Stimulated activated effector memory CD8-positive, alpha-beta T cell treated with anti-CD3 and anti-CD28 coated beads, Interleukin-12 subunit alpha, Interleukin-12 subunit beta, amount 100 ng/mL, for 72 hours (primary cell): ENCODE measurements around the gene GNPTAB.

Experiments used
- ATAC-seq: fragments of 150-1000 bp; cut with Tn5 transposase; 2 replicates; pipeline ENCODE4 v1.10.0; 2021
- DNase-seq, 2 donors: peaks; one replicate each; pipeline ENCODE4 v3.0.0; 2021 to 2022; ENCODE audit warnings: low spot score in 2 of 2
- H3K27ac Mint-ChIP-seq: one replicate; pipeline ENCODE4 v1.8.0; 2022; ENCODE audit warnings: mild to moderate bottlenecking, mixed read lengths
- H3K36me3 Mint-ChIP-seq: one replicate; pipeline ENCODE4 v1.8.0; 2022; ENCODE audit warnings: mild to moderate bottlenecking, mixed read lengths
- H3K4me1 Mint-ChIP-seq: one replicate; pipeline ENCODE4 v1.8.0; 2022; ENCODE audit warnings: mixed read lengths
- H3K4me3 Mint-ChIP-seq: one replicate; pipeline ENCODE4 v1.8.0; 2022; ENCODE audit warnings: mild to moderate bottlenecking, mixed read lengths
- H3K9me3 Mint-ChIP-seq: one replicate; pipeline ENCODE4 v1.8.0; 2022; ENCODE audit warnings: mixed read lengths

GNPTAB gene

GRCh38 chr12:101779200-101779599, 51.6 kb downstream of the GNPTAB start:
- DNase-seq (no peak), ATAC-seq (no peak)
- peak overlapping the region; percentile 71 for H3K27ac Mint-ChIP-seq
- H3K36me3 Mint-ChIP-seq, result peaks cover 81% of the 10 kb centered on the region
- H3K9me3 Mint-ChIP-seq, result no peaks in the 10 kb centered on the region
- peaks cover 45% of the 10 kb centered on the region for H3K4me1 Mint-ChIP-seq
- H3K4me3 Mint-ChIP-seq, result no peak overlapping the region

GRCh38 chr12:101777978-101778377, 52.8 kb downstream of the GNPTAB start:
- peaks cover 51% of the 10 kb centered on the region for H3K4me1 Mint-ChIP-seq
- peak overlapping the region; percentile 71 for H3K27ac Mint-ChIP-seq
- no peak overlapping the region for H3K4me3 Mint-ChIP-seq
- ATAC-seq (no peak), DNase-seq (no peak)
- H3K9me3 Mint-ChIP-seq, result no peaks in the 10 kb centered on the region
- peaks cover 81% of the 10 kb centered on the region for H3K36me3 Mint-ChIP-seq

- H3K4me1 Mint-ChIP-seq, result peaks cover 47% of the 10 kb centered on the region
- no peaks in the 10 kb centered on the region for H3K9me3 Mint-ChIP-seq
- H3K27ac Mint-ChIP-seq, result peak overlapping the region; percentile 71
- H3K4me3 Mint-ChIP-seq, result no peak overlapping the region
- peaks cover 80% of the 10 kb centered on the region for H3K36me3 Mint-ChIP-seq
- DNase-seq, result no peak
- ATAC-seq, result no peak
Observed at GRCh38 chr12:101777485-101777884, 53.3 kb downstream of the GNPTAB start.

- DNase-seq, result no peak
- peak overlapping the region; percentile 71 for H3K27ac Mint-ChIP-seq
- ATAC-seq, result no peak
- peaks cover 36% of the 10 kb centered on the region for H3K4me1 Mint-ChIP-seq
- H3K36me3 Mint-ChIP-seq, result peaks cover 92% of the 10 kb centered on the region
- no peaks in the 10 kb centered on the region for H3K9me3 Mint-ChIP-seq
- H3K4me3 Mint-ChIP-seq, result no peak overlapping the region
Observed at GRCh38 chr12:101775816-101776215, 54.9 kb downstream of the GNPTAB start.

GRCh38 chr12:101773650-101774162, 57.1 kb downstream of the GNPTAB start:
- ATAC-seq, result peak; percentile 81
- H3K4me3 Mint-ChIP-seq, result no peak overlapping the region
- H3K9me3 Mint-ChIP-seq, result no peaks in the 10 kb centered on the region
- peaks cover 95% of the 10 kb centered on the region for H3K36me3 Mint-ChIP-seq
- H3K4me1 Mint-ChIP-seq, result peaks cover 27% of the 10 kb centered on the region
- H3K27ac Mint-ChIP-seq, result no peak overlapping the region
- DNase-seq, result peak; percentile 46 to 77

GRCh38 chr12:101772012-101772775, 58.6 kb downstream of the GNPTAB start:
- peaks cover 21% of the 10 kb centered on the region for H3K4me1 Mint-ChIP-seq

GRCh38 chr12:101769865-101770264, 60.9 kb downstream of the GNPTAB start:
- Mint-ChIP-seq H3K36me3 (peaks cover 98% of the 10 kb centered on the region), H3K27ac (no peak overlapping the region), H3K4me3 (no peak overlapping the region), H3K9me3 (no peaks in the 10 kb centered on the region), H3K4me1 (peaks cover 18% of the 10 kb centered on the region)
- DNase-seq (no peak), ATAC-seq (no peak)

More at GRCh38 chr12:101772012-101772775, 58.6 kb downstream of the GNPTAB start:
- no peak for DNase-seq
- Mint-ChIP-seq H3K4me3 (no peak overlapping the region), H3K27ac (peak overlapping the region; percentile 68), H3K36me3 (peaks cover 98% of the 10 kb centered on the region), H3K9me3 (no peaks in the 10 kb centered on the region)
- ATAC-seq, result peak; percentile 54

- H3K27ac Mint-ChIP-seq, result no peak overlapping the region
- DNase-seq (no peak), ATAC-seq (no peak)
- H3K9me3 Mint-ChIP-seq, result no peaks in the 10 kb centered on the region
- H3K4me1 Mint-ChIP-seq, result peaks cover 14% of the 10 kb centered on the region
- peaks cover 98% of the 10 kb centered on the region for H3K36me3 Mint-ChIP-seq
- H3K4me3 Mint-ChIP-seq, result no peak overlapping the region
Observed at GRCh38 chr12:101768781-101769180, 62.0 kb downstream of the GNPTAB start.

GRCh38 chr12:101767537-101767936, 63.2 kb downstream of the GNPTAB start:
- H3K4me3 Mint-ChIP-seq, result no peak overlapping the region
- H3K9me3 Mint-ChIP-seq, result no peaks in the 10 kb centered on the region
- DNase-seq, result no peak
- H3K27ac Mint-ChIP-seq, result no peak overlapping the region
- peaks cover 7% of the 10 kb centered on the region for H3K4me1 Mint-ChIP-seq
- ATAC-seq, result no peak
- peaks cover 100% of the 10 kb centered on the region for H3K36me3 Mint-ChIP-seq

GRCh38 chr12:101764051-101764792, 66.5 kb downstream of the GNPTAB start:
- Mint-ChIP-seq H3K9me3 (no peaks in the 10 kb centered on the region), H3K36me3 (peaks cover 99% of the 10 kb centered on the region), H3K27ac (peak overlapping the region; percentile 56), H3K4me1 (no peaks in the 10 kb centered on the region), H3K4me3 (no peak overlapping the region)
- ATAC-seq, result no peak
- DNase-seq, result no peak

GRCh38 chr12:101763246-101763931, 67.4 kb downstream of the GNPTAB start:
- H3K4me1 Mint-ChIP-seq, result no peaks in the 10 kb centered on the region
- no peak overlapping the region for H3K4me3 Mint-ChIP-seq
- H3K9me3 Mint-ChIP-seq, result no peaks in the 10 kb centered on the region
- DNase-seq (no peak), ATAC-seq (no peak)
- H3K36me3 Mint-ChIP-seq, result peaks cover 99% of the 10 kb centered on the region
- H3K27ac Mint-ChIP-seq, result peak overlapping the region; percentile 56

- Mint-ChIP-seq H3K36me3 (peaks cover 99% of the 10 kb centered on the region), H3K9me3 (no peaks in the 10 kb centered on the region), H3K4me1 (no peaks in the 10 kb centered on the region), H3K27ac (no peak overlapping the region), H3K4me3 (no peak overlapping the region)
- no peak for DNase-seq
- no peak for ATAC-seq
Observed at GRCh38 chr12:101761781-101762180, 69.0 kb downstream of the GNPTAB start.

GRCh38 chr12:101761350-101761749, 69.4 kb downstream of the GNPTAB start:
- Mint-ChIP-seq H3K4me1 (no peaks in the 10 kb centered on the region), H3K36me3 (peaks cover 99% of the 10 kb centered on the region), H3K4me3 (no peak overlapping the region), H3K9me3 (no peaks in the 10 kb centered on the region), H3K27ac (no peak overlapping the region)
- ATAC-seq (no peak), DNase-seq (no peak)

- Mint-ChIP-seq H3K4me1 (no peaks in the 10 kb centered on the region), H3K27ac (no peak overlapping the region), H3K9me3 (no peaks in the 10 kb centered on the region), H3K4me3 (no peak overlapping the region), H3K36me3 (peaks cover 99% of the 10 kb centered on the region)
- peak in 1 of 2 donors; percentile 40 for DNase-seq
- ATAC-seq, result peak; percentile 37
Observed at GRCh38 chr12:101759396-101760047, 71.2 kb downstream of the GNPTAB start.

- H3K4me3 Mint-ChIP-seq, result no peak overlapping the region
- peak overlapping the region; percentile 21 for H3K27ac Mint-ChIP-seq
- no peaks in the 10 kb centered on the region for H3K9me3 Mint-ChIP-seq
- no peaks in the 10 kb centered on the region for H3K4me1 Mint-ChIP-seq
- peaks cover 98% of the 10 kb centered on the region for H3K36me3 Mint-ChIP-seq
- DNase-seq, result no peak
- no peak for ATAC-seq
Observed at GRCh38 chr12:101750152-101750551, 80.6 kb downstream of the GNPTAB start.
